ENCODE data around the gene COX5B. TPM values are rescaled to one million over a fixed set of nuclear protein-coding genes. Genes with fewer than 3 reads are reported as not detected.

Gene COX5B
- total and polyA plus RNA-seq, 9 of the 15 experiments (the other 6 are each of a cell fraction or from before 2014, with no cell fraction given): 154 to 1,424 (median 487) TPM

DNA sequence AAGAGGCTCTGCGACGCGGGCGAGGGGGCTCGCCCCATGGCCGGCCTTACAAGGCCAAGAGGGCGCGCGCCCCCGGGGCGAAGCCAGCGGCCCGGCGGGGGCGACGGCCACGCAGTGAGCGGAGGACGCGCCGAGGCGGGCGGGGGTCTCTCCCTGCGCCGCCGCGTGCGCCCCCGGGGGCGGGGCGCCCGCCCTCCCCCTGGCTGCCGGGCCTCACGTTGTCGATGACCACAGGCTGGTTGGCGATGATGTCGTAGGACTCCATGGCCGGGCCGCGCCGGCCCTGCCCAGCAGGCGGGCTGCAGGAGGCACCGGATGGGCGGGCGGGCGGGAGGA lies 17.7 kb downstream of the COX5B start:
- Histone ChIP-seq H3K27ac (ENCODE audit: extremely low read depth, low read depth, low read length) (peak overlapping the region; percentile 98), H3K4me3 (peak overlapping the region; percentile 66), H3K4me2 (ENCODE audit: insufficient read depth, low read length) (peak overlapping the region; percentile 97), H3K79me2 (ENCODE audit: control insufficient read depth, insufficient read depth, low read length) (peaks cover 45% of the 10 kb centered on the region), H4K20me1 (replicated peaks; ENCODE audit: control insufficient read depth, insufficient read depth, low read length) (no peaks in the 10 kb centered on the region; the same call in 1 of the 2 replicates), H3K9me1 (ENCODE audit: control insufficient read depth, insufficient read depth, low read length) (peaks cover 3% of the 10 kb centered on the region), H3K4me1 (replicated peaks in 1 of 2; ENCODE audit: control insufficient read depth in 2 of 2, insufficient read depth in 2 of 2, low read length in 2 of 2) (peaks cover 21 to 44% of the 10 kb centered on the region in 2 experiments; a peak in 4 of 5 replicates), H3K9ac (ENCODE audit: insufficient read depth in 1 of 2, low read depth in 2 of 2, low read length in 2 of 2) (peak overlapping the region; percentile 86 to 98), H3K9me3 (replicated peaks; ENCODE audit: control insufficient read depth, insufficient read depth, low read depth, low read length) (no peaks in the 10 kb centered on the region), H3K27me3 (ENCODE audit: control insufficient read depth in 2 of 2, insufficient read depth in 2 of 2, low read length in 2 of 2) (no peaks in the 10 kb centered on the region), H2AFZ (ENCODE audit: low read depth, low read length) (peak overlapping the region; percentile 53), H3K36me3 (ENCODE audit: control insufficient read depth, insufficient read depth, low read length) (peaks cover 34% of the 10 kb centered on the region; the same call in 2 of the 3 replicates)
- ATAC-seq: no peak
- ChIA-PET CTCF (ENCODE audit: low intra/inter-chr PET ratio) (interaction anchor here (0.7 to 2.4 kb wide), 4 partner anchors 33 to 73 kb away, joined by 3 to 15 read pairs (median 4); no protein-coding TSS in a partner anchor), POLR2A (interaction anchor here (0.6 to 4.9 kb wide), 10 partner anchors 9 to 165 kb away, joined by 3 to 135 read pairs (median 6); partner anchors contain the start of genes ANKRD36B and COX5B)
- WGBS (ENCODE audit: insufficient coverage, low coverage, missing lambda C conversion rate): 1% methylated on average over 18 of the region's 46 CpGs
- peak in 1 of 4 experiments; percentile 85 for DNase-seq (ENCODE audit: extremely low read depth in 1 of 4, low spot score in 3 of 4)
- in situ Hi-C loops (cut with MboI) (no loop called here), intact Hi-C loops (cut with micrococcal nuclease) (no loop called here)
- no TSS peak for BruUV-seq (replicated peaks)
- no peak for FAIRE-seq
- TF ChIP-seq RBBP5 (IDR thresholded peaks at IDR 0.05; ENCODE audit: borderline replicate concordance, insufficient read depth, low read length, poor library complexity, severe bottlenecking) (peak; percentile 56), FOXP1 (CRISPR knock-in tag; IDR thresholded peaks at IDR 0.05) (no peak), CBX8 (IDR thresholded peaks at IDR 0.05; ENCODE audit: borderline replicate concordance, extremely low read depth, low read depth, low read length, poor library complexity, severe bottlenecking) (no peak), SRSF3 (IDR thresholded peaks at IDR 0.05; ENCODE audit: insufficient read depth, low read length) (no peak), ZNF507 (tag; conservative IDR thresholded peaks at IDR 0.05) (no peak), YY1 (IDR thresholded peaks at IDR 0.05; ENCODE audit: borderline replicate concordance in 1 of 3, control insufficient read depth in 1 of 3, extremely low read depth in 1 of 3, insufficient read depth in 3 of 3, insufficient read length in 1 of 3, insufficient replicate concordance in 2 of 3, low read depth in 1 of 3, low read length in 2 of 3) (peak in 2 of 3 experiments; percentile 10 to 26), VEZF1 (CRISPR knock-in tag; IDR thresholded peaks at IDR 0.05) (peak; percentile 90), NONO (IDR thresholded peaks at IDR 0.05; ENCODE audit: low read depth in 2 of 2, low read length in 1 of 2) (peak in 1 of 2 experiments; percentile 85; a peak in 2 of 4 replicates), JUNB (CRISPR knock-in tag; conservative IDR thresholded peaks at IDR 0.05) (no peak), PHF8 (IDR thresholded peaks at IDR 0.05; ENCODE audit: borderline replicate concordance, low read length) (peak; percentile 68; the same call in 1 of the 2 replicates), ZC3H11A (IDR thresholded peaks at IDR 0.05; ENCODE audit: low read depth, low read length) (no peak), SIN3B (IDR thresholded peaks at IDR 0.05; ENCODE audit: low read depth) (peak; percentile 51; the same call in 1 of the 2 replicates), MAZ (CRISPR knock-in tag; conservative IDR thresholded peaks at IDR 0.05 in 1 of 2, IDR thresholded peaks at IDR 0.05 in 1 of 2) (peak in 1 of 2 experiments; percentile 15; a peak in 1 of 4 replicates)
- TF ChIP-seq, protein P1, sequence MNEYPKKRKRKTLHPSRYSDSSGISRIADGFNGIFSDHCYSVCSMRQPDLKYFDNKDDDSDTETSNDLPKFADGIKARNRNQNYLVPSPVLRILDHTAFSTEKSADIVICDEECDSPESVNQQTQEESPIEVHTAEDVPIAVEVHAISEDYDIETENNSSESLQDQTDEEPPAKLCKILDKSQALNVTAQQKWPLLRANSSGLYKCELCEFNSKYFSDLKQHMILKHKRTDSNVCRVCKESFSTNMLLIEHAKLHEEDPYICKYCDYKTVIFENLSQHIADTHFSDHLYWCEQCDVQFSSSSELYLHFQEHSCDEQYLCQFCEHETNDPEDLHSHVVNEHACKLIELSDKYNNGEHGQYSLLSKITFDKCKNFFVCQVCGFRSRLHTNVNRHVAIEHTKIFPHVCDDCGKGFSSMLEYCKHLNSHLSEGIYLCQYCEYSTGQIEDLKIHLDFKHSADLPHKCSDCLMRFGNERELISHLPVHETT (CRISPR knock-in tag; conservative IDR thresholded peaks at IDR 0.05 in 1 of 2, IDR thresholded peaks at IDR 0.05 in 1 of 2): peak in 1 of 2 experiments; percentile 97; a peak in 2 of 4 replicates
- TF ChIP-seq, protein P2, sequence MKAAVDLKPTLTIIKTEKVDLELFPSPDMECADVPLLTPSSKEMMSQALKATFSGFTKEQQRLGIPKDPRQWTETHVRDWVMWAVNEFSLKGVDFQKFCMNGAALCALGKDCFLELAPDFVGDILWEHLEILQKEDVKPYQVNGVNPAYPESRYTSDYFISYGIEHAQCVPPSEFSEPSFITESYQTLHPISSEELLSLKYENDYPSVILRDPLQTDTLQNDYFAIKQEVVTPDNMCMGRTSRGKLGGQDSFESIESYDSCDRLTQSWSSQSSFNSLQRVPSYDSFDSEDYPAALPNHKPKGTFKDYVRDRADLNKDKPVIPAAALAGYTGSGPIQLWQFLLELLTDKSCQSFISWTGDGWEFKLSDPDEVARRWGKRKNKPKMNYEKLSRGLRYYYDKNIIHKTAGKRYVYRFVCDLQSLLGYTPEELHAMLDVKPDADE (conservative IDR thresholded peaks at IDR 0.05; ENCODE audit: control insufficient read depth, low read depth, low read length): 0 out of 2 replicates have a peak, but pooled peaks have one; percentile 42

All from K562 (cell line).